Parathyroid adenoma (tissue), 2 donors: ENCODE data around the gene CTXN3.

ENCODE experiments used
- H2AFZ ChIP-seq: fragments of 300-600 bp; sonication (generic); one replicate; pipeline ENCODE4 v1.7.0; 2017; ENCODE audit warnings: antibody characterized with exemption, mild to moderate bottlenecking
- H3K27ac ChIP-seq: fragments of 300-600 bp; sonication (generic); one replicate; pipeline ENCODE4 v1.7.0; 2017
- H3K27me3 ChIP-seq: fragments of 300-600 bp; sonication (generic); one replicate; pipeline ENCODE4 v1.7.0; 2017; ENCODE audit warnings: low read length; ENCODE audit not compliant: control insufficient read depth, insufficient read depth
- H3K36me3 ChIP-seq: fragments of 300-600 bp; sonication (generic); one replicate; pipeline ENCODE4 v1.7.0; 2017; ENCODE audit warnings: low read length; ENCODE audit not compliant: control insufficient read depth, insufficient read depth
- H3K4me1 ChIP-seq: fragments of 300-600 bp; sonication (generic); one replicate; pipeline ENCODE4 v1.7.0; 2017; ENCODE audit warnings: control low read depth
- H3K4me2 ChIP-seq: fragments of 300-600 bp; sonication (generic); one replicate; pipeline ENCODE4 v1.7.0; 2017; ENCODE audit warnings: low read length
- H3K4me3 ChIP-seq: fragments of 300-600 bp; sonication (generic); one replicate; pipeline ENCODE4 v1.7.0; 2017; ENCODE audit warnings: low read depth, low read length
- H3K79me2 ChIP-seq: fragments of 300-600 bp; sonication (generic); one replicate; pipeline ENCODE4 v1.7.0; 2017; ENCODE audit warnings: control low read depth
- H3K9ac ChIP-seq: fragments of 300-600 bp; sonication (generic); one replicate; pipeline ENCODE4 v1.7.0; 2017; ENCODE audit warnings: mild to moderate bottlenecking
- H3K9me3 ChIP-seq: fragments of 300-600 bp; sonication (generic); one replicate; pipeline ENCODE4 v1.7.0; 2017; ENCODE audit warnings: low read length; ENCODE audit not compliant: control insufficient read depth
- CTCF ChIP-seq: fragments of 300-600 bp; sonication (generic); IDR thresholded peaks from one replicate; pipeline ENCODE4 v1.7.0; 2017; ENCODE audit warnings: antibody characterized with exemption, mild to moderate bottlenecking
- donor health status: primary hyperparathyroidism.

The CTXN3 gene

DNA sequence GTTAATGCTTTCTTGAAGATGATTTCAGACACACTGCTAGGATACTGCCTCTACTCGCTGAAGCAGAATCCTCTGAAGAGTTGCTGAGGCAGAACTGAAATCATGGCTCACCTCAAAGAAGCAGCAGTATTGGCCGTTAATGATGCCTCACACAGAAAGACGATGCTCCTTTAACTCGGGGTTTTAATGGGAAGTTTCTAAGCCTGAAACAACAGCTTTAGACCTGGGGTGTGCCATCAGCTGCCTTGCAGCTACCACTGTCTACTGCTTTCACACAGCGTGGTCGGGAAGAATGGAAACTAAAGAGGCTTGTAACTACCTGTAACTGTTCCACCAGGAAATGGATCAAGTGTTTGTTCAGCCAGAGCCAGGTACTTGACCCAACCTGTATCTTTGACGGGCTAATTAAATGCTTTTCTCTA, at the start of gene CTXN3:
CTXN3 (plus strand) TSS at position 65 of the 422 bp plus-strand sequence. CDS start 8,440 bp downstream, outside the sequence.
- Histone ChIP-seq H2AFZ (no peak within 1 kb of the TSS), H3K9ac (no peak within 1 kb of the TSS), H3K79me2 (no peaks in the 10 kb centered on the region), H3K4me3 (no peak within 1 kb of the TSS), H3K36me3 (no peaks in the 10 kb centered on the region), H3K27me3 (no peaks in the 10 kb centered on the region), H3K27ac (no peak within 1 kb of the TSS), H3K4me2 (no peak within 1 kb of the TSS), H3K9me3 (no peaks in the 10 kb centered on the region), H3K4me1 (no peaks in the 10 kb centered on the region)
- no peak for TF ChIP-seq CTCF

DNA sequence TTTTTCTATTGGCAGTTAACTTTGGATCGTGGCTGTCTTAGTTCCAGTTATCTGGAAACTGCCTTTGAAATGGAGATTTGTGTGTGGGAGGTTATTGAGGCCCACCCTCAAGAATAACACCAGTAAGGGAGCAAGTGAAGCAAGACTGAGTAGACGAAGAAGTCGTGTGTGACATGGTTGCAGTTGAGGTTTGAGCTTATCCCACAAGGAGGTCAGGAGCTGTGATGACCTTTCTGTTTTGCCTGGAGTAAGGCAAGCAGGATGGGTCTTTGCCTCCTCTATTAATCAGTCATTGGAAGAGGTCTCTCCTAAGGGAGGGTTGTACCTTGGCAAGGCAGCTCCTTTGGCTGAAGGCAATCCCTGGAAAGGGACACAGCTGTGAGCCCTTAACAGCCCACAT, 49.6 kb upstream of the CTXN3 start:
- H3K4me3 ChIP-seq: no peak overlapping the region
- H2AFZ ChIP-seq: no peak overlapping the region
- H3K4me2 ChIP-seq: no peak overlapping the region
- H3K79me2 ChIP-seq: no peaks in the 10 kb centered on the region
- no peaks in the 10 kb centered on the region for H3K9me3 ChIP-seq
- H3K27ac ChIP-seq: peak overlapping the region; percentile 17
- no peak for TF ChIP-seq CTCF
- H3K9ac ChIP-seq: no peak overlapping the region
- H3K36me3 ChIP-seq: no peaks in the 10 kb centered on the region
- H3K4me1 ChIP-seq: peaks cover 3% of the 10 kb centered on the region
- no peaks in the 10 kb centered on the region for H3K27me3 ChIP-seq

DNA sequence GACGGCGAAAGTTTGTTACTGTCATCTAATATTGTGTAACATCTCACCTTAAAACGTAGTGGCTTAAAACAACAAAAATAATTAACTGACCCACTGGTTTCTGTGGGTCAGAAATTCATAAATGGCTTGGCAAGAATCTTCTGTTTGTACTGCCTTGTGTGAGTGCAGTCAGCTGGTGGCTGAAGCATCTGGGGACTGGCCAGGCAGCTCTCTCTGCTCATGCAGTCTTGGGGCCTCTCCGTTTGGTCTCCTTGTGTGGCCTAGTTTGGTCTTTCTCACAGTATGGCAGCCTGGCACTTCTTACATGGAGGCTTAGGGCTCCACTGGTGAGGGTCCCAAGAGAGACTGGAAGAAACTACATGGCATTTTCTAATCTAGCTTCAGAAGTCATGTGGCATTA, 49.0 kb upstream of the CTXN3 start:
- Histone ChIP-seq H3K9me3 (no peaks in the 10 kb centered on the region), H3K4me1 (peaks cover 3% of the 10 kb centered on the region), H3K27me3 (no peaks in the 10 kb centered on the region), H2AFZ (no peak overlapping the region), H3K4me3 (no peak overlapping the region), H3K79me2 (no peaks in the 10 kb centered on the region), H3K27ac (no peak overlapping the region), H3K36me3 (no peaks in the 10 kb centered on the region), H3K4me2 (no peak overlapping the region), H3K9ac (no peak overlapping the region)
- no peak for TF ChIP-seq CTCF

- H3K4me2 ChIP-seq: no peak overlapping the region
- no peak overlapping the region for H3K27ac ChIP-seq
- H3K4me1 ChIP-seq: peaks cover 3% of the 10 kb centered on the region
- H3K79me2 ChIP-seq: no peaks in the 10 kb centered on the region
- no peak overlapping the region for H3K4me3 ChIP-seq
- no peak overlapping the region for H2AFZ ChIP-seq
- TF ChIP-seq CTCF: no peak
- H3K9ac ChIP-seq: no peak overlapping the region
- no peaks in the 10 kb centered on the region for H3K27me3 ChIP-seq
- no peaks in the 10 kb centered on the region for H3K9me3 ChIP-seq
- no peaks in the 10 kb centered on the region for H3K36me3 ChIP-seq
These were observed 47.8 kb upstream of the CTXN3 start for GRCh38 chr5:127601111-127601510.

GRCh38 chr5:127601601-127602000, 47.3 kb upstream of the CTXN3 start:
- no peaks in the 10 kb centered on the region for H3K9me3 ChIP-seq

More at GRCh38 chr5:127601601-127602000, 47.3 kb upstream of the CTXN3 start:
- no peak overlapping the region for H3K9ac ChIP-seq
- H3K36me3 ChIP-seq: no peaks in the 10 kb centered on the region
- H3K4me2 ChIP-seq: no peak overlapping the region
- no peaks in the 10 kb centered on the region for H3K79me2 ChIP-seq
- peaks cover 3% of the 10 kb centered on the region for H3K4me1 ChIP-seq
- H3K27me3 ChIP-seq: no peaks in the 10 kb centered on the region
- no peak overlapping the region for H3K4me3 ChIP-seq
- H3K27ac ChIP-seq: no peak overlapping the region
- no peak overlapping the region for H2AFZ ChIP-seq
- TF ChIP-seq CTCF: no peak
